MM.1S (cell line): Measurements from ENCODE around the gene SIL1.

Experiments
- EZH2phosphoT487 ChIP-seq: fragments of 300-600 bp; sonication (generic); IDR thresholded peaks from 2 replicates; pipeline ENCODE4 v1.6.1; 2018; ENCODE audit warnings: antibody characterized with exemption, low read length
- TF ChIP-seq, protein P1 (sequence below): fragments of 300-600 bp; sonication (generic); IDR thresholded peaks from 2 replicates; pipeline ENCODE4 v1.5.1; 2016; ENCODE audit warnings: antibody characterized with exemption, low read length, mixed read lengths

DNA sequence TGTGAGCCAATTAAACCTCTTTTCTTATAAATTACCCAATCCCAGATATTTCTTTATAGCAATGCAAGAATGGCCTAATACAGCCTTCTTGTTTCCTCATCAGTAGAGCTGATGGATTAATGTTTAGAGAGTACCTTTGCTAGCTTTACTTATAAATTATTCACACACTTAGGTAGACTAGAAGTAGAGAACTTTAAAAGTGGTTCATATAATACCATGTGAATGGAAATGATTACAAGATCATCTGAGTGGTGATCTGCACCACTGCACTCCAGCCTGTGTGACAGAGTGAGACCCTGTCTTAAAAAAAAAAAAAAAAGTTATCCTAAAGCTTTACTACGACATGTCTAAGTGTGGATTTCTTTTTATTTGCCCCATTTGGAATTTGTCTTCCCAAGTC is 299.9 kb downstream of the SIL1 start:
- TF ChIP-seq, protein P1, sequence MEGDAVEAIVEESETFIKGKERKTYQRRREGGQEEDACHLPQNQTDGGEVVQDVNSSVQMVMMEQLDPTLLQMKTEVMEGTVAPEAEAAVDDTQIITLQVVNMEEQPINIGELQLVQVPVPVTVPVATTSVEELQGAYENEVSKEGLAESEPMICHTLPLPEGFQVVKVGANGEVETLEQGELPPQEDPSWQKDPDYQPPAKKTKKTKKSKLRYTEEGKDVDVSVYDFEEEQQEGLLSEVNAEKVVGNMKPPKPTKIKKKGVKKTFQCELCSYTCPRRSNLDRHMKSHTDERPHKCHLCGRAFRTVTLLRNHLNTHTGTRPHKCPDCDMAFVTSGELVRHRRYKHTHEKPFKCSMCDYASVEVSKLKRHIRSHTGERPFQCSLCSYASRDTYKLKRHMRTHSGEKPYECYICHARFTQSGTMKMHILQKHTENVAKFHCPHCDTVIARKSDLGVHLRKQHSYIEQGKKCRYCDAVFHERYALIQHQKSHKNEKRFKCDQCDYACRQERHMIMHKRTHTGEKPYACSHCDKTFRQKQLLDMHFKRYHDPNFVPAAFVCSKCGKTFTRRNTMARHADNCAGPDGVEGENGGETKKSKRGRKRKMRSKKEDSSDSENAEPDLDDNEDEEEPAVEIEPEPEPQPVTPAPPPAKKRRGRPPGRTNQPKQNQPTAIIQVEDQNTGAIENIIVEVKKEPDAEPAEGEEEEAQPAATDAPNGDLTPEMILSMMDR, result no peak
- no peak for TF ChIP-seq EZH2phosphoT487
